GM12865 (cell line): ENCODE results near the gene TCEAL4.

Source experiments
- DNase-seq: peaks from one replicate; pipeline ENCODE4 v3.0.0; 2010; ENCODE audit warnings: low read depth
- H3K4me3 ChIP-seq: 2 replicates; pipeline ENCODE4 v1.5.1; 2011; ENCODE audit warnings: mild to moderate bottlenecking, low read depth, low read length, control low read depth
- CTCF ChIP-seq: IDR thresholded peaks from 2 replicates; pipeline ENCODE4 v1.5.1; 2011; ENCODE audit warnings: low read length, control low read depth, low read depth, inconsistent platforms; ENCODE audit not compliant: insufficient read depth; ENCODE audit errors: missing control alignments

Gene TCEAL4

GRCh38 chrX:103585411-103586313 is at the start of gene TCEAL4:
TSS of gene TCEAL4 (plus strand) at chrX:103585515. CDS start at chrX:103586676, 1,161 bp downstream.
- peak; percentile 49 for DNase-seq
- TF ChIP-seq CTCF: no peak
- H3K4me3 ChIP-seq: peak within 1 kb of the TSS; percentile 78

- DNase-seq: no peak
- TF ChIP-seq CTCF: no peak
- no peak overlapping the region for H3K4me3 ChIP-seq
Measured at GRCh38 chrX:103536071-103536470, 49.2 kb upstream of the TCEAL4 start.

- H3K4me3 ChIP-seq: no peak overlapping the region
- TF ChIP-seq CTCF: no peak
- no peak for DNase-seq
Measured at GRCh38 chrX:103536732-103537131, 48.6 kb upstream of the TCEAL4 start.

- H3K4me3 ChIP-seq: no peak overlapping the region
- no peak for DNase-seq
- no peak for TF ChIP-seq CTCF
Measured at GRCh38 chrX:103537871-103538387, 47.4 kb upstream of the TCEAL4 start.

- DNase-seq: no peak
- no peak overlapping the region for H3K4me3 ChIP-seq
- no peak for TF ChIP-seq CTCF
Measured at GRCh38 chrX:103538728-103539127, 46.6 kb upstream of the TCEAL4 start.

- no peak for DNase-seq
- TF ChIP-seq CTCF: no peak
Measured at GRCh38 chrX:103539695-103540094, 45.6 kb upstream of the TCEAL4 start.

More at GRCh38 chrX:103539695-103540094, 45.6 kb upstream of the TCEAL4 start:
- no peak overlapping the region for H3K4me3 ChIP-seq
